Measurements from ENCODE around the gene COX20.
"Not testable (repeated sequence)": the region's sequence is repeated elsewhere in the genome, so short reads cannot be mapped to it uniquely, and the experiment has no call there.

The COX20 gene

GRCh38 chr1:244826712-244827111 lies 8.7 kb upstream of the COX20 start:
- no peak for FAIRE-seq

DNA sequence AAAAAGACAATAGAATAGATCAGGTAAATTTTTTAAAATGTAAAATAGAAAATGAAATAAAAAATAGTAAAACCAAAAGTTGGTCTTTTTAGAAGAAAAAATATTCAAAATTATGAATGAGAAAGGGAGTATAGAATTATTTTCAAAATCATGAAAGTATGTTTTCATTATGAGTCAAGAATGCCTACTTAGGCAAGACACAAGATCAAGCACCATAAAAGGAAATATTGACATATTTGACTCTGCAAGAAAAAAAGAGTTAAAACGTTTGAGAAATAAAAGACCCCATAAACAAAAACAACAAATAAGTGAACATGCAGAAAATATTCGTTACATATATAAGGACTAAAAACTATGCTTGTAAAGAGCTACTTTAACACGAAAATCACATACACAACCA lies 4.8 kb upstream of the COX20 start:
- peak; percentile 56 for FAIRE-seq

DNA sequence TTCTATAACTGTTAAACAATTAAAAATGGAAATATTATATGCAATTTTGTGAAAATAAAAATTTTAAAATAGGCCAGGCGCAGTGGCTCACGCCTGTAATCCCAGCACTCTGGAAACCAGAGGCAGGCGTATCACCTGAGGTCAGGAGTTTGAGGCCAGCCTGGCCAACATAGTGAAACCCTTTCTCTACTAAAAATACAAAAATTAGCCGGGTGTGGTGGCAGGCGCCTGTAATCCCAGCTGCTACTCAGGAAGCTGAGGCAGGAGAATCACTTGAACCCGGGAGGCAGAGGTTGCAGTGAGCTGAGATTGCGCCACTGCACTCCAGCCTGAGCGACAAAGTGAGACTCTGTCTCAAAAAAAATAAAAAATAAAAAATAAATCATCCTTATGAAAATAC lies 2.2 kb upstream of the COX20 start:
- FAIRE-seq, result not testable (repeated sequence)

GRCh38 chr1:244833734-244834542 lies 1.5 kb upstream of the COX20 start:
- FAIRE-seq, result peak; percentile 98

- peak; percentile 70 for FAIRE-seq
Observed at GRCh38 chr1:244834543-244835275, 749 bp upstream of the COX20 start.

DNA sequence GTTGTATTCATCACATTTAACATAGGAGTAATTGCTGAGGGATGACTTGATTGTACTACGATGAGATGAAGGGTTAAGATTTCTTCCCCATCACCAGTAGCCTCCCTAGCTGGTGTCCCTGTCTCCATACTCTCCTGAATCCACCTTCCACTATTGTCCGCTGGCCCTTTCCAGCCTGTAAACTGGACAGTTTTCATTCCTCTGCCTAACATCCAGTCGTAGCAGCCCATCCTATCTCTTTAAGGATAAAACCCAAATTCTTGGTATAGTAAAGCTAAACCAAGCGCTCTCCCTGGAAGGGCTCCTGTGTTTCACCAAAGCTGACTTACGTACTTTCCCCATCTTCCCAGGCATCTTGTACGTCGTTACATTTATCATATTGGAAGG lies 670 bp downstream of the COX20 start:
- FAIRE-seq, result no peak

DNA sequence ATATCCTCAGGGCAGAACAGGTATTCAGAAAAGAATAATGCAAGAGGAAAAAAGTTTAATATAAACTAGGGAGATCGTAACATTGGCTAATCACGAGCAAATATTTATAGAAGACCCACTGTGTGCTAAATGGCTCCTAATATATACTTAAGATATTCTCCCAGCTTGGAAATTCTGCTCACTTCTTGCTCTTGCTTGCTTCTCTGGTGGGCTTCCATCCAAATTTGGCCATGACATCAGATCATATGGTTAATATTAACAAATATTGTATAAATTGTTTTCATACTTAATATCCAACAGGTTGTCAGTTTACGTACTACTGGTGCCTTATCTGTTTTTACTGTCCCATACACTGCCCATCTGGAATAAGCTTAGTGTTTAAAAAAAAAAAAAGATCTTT lies 1.1 kb downstream of the COX20 start:
- FAIRE-seq, result no peak

DNA sequence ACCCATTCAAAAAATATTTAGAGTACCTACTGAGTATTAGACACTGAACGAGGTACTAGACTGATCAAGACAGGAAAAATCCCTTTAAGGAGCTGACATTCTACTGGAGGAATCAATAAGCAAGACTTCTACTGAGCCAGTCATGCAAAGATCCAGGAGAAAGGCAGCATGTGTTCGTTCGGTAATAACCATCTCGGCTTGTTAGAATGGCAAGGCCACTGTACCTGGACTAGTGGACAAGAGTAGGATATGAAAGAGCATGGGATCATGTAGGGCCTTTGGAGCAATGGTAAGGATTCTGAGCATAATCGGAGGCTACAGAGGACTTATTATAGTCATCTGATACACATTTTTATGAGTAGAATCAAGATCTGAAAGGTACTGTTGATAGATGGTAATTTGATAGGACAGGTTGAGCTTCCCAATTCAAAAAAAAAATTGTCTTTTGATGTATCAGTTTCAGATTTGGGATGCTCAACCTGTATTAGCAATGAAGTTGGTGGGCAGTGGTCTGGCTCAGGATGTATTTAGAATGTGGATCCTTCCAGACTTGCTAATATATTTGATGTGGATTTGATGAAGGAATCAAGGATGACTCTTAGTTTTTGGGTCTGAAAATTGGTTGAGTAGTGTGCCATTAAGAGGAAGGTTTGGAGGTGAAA lies 2.3 kb downstream of the COX20 start:
- FAIRE-seq, result no peak

DNA sequence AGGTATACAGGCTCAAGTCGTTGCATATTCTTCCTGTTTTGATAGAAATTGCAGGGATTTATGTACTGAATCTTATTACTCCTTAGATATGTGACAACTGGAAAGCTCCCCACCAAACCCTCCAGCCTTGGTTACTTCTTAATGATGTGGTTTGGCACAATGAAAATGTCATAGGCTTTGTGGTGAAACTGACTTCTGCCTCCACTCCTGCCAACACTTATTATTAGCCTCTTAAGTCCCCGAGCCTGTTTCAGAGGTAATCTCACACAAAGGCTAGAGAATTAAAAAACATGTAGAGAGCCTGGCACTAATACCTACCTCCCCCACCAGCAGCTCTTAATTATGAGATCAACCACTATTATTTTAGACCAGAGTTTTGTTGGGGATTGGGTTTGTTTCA lies 4.2 kb downstream of the COX20 start:
- no peak for FAIRE-seq

DNA sequence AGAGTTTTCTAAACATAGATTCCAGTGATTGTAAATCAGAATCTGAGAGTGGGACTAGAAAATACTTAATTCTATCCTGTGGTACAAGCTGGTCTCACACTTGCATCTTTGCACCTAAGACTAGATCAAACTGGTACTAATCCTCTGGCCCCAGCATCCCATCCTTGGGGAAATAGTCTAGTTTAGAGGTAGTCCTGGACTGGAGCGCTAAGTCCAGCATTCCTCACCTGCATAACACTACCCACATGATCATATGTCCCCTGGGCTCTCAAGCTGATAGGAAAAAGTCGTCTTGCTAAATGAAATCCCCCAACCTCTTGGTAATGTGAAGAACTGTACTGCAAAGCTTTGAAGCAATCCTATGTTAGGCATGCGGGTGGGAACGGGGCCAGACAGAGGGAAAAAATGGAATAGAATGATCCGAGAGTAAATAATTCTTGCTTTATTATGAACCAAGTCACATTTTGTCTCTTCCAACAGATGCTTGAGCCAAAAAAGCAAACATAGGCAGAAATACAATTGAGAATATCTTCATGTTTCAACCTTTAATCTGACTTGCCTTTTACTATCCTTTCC lies 4.8 kb downstream of the COX20 start:
- no peak for FAIRE-seq

- no peak for FAIRE-seq
Observed at GRCh38 chr1:244841273-244841927, 5.9 kb downstream of the COX20 start.

GRCh38 chr1:244843148-244843978 lies 7.9 kb downstream of the COX20 start:
- FAIRE-seq, result peak; percentile 37

- FAIRE-seq, result no peak
Observed at GRCh38 chr1:244844155-244845121, 9.0 kb downstream of the COX20 start.

DNA sequence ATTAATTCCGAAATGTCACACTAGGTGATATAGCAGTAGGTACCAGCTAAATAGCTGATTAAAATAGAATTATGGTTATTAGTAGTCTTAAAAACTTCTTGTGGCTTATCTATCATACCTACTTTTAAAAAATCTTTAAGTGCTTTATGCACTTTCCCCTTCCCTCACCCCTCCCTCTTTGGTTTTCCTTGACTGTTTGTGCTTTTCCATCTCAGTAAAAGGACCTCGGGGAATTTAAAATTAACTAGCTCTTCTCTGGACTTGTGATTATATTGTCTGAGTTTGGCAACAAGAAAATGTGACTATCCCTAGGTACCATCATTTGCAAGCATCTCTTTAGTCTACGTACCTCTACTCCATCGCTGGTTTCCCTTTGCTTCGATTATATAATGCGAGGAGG lies 11.2 kb downstream of the COX20 start:
- no peak for FAIRE-seq

DNA sequence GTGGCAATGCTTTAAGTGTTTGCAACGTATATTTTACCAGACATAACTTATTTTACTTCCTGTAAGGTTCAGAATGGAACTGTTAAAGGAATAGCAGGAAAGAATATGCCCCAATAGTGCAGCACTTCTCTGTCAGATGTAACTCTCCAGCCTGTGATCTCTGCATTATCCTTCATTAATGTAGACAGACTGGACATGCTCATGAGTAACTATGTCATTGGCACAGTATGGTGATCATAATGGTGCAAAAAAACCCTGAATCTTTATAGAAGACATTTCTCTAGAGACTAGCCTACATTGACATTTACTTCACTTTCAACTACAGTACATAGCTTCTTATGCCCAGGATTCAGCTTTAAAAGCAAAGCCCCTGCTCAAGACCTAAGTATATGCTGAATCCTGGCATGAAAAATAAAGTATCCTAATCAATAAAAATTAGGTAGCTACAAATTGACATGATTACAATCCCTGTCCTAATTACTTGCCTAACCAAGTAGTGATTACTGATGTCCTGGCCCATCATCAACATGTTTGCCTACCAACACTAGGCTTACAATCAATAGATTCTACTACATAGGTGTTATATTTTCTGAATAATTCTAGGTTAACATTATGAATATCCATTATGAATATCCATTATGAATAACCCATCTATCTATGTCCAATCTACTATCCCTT lies 13.9 kb downstream of the COX20 start:
- no peak for FAIRE-seq

GRCh38 chr1:244850099-244850852 lies 14.8 kb downstream of the COX20 start:
- no peak for FAIRE-seq

DNA sequence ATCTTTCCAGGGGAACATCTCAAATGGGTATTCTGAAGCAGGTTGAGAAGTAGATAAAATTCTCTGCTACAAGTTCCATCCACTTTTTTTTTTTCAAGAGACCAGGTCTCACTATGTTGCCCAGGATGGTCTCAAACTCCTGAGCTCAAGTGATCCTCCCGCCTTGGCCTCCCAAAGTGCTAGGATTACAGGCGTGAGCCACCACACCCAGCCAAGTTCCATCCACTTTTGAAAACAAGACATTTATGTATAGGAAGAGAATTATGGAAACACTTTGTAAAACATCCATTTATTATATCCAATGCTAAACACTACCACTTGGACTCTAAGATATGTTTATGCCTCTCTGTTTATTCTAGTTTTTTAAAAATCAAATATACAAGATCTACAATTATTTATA lies 15.4 kb downstream of the COX20 start:
- FAIRE-seq, result no peak

GRCh38 chr1:244851546-244852231 lies 16.2 kb downstream of the COX20 start:
- FAIRE-seq, result no peak

GRCh38 chr1:244852694-244853093 lies 17.2 kb downstream of the COX20 start:
- no peak for FAIRE-seq
